ENCODE measurements around the gene FANCC.

Gene FANCC, protein sequence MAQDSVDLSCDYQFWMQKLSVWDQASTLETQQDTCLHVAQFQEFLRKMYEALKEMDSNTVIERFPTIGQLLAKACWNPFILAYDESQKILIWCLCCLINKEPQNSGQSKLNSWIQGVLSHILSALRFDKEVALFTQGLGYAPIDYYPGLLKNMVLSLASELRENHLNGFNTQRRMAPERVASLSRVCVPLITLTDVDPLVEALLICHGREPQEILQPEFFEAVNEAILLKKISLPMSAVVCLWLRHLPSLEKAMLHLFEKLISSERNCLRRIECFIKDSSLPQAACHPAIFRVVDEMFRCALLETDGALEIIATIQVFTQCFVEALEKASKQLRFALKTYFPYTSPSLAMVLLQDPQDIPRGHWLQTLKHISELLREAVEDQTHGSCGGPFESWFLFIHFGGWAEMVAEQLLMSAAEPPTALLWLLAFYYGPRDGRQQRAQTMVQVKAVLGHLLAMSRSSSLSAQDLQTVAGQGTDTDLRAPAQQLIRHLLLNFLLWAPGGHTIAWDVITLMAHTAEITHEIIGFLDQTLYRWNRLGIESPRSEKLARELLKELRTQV

DNA sequence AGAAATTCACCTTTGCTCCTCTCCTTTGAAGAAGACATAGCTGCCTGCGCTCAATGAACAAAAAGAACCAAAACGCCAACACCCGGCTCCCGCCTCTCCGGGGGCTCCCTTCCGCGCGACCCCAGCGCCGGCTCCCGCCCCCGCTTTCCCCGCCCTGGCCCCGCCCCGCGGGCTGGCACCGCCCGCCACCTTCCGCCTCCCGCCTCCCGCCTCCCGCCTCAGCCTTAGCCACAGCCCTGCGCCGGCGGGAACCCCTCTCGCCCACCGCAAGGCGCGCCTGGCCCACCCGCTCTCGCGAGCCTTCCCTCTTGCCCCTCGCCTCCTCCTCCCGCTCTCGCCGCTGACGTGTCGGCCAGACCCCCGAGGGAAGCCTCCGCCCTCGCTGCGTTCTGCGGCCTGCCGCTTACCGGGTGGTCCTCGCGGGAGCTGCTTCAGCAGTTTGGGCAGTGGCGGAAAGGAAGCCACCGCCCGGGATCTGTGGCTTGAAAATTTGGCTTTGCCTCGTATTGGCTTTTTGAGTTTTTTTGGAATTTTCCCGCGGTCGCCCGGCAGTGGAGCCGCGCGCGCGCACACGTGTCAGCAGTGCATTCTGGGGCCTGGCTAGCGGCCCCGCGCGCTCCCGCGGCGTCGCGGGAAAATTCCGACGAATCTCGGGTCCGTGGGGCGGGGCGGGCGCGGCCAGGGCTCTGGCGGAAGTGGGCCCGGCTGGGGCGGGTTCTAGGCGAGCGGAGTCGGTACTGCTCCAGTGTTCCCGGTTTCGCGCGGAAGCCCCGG lies at the start of gene FANCC:
FANCC (minus strand) TSS at position 591 of the 774 bp plus-strand sequence. CDS start 68,418 bp downstream, outside the sequence.
- TF ChIP-seq, protein P1, sequence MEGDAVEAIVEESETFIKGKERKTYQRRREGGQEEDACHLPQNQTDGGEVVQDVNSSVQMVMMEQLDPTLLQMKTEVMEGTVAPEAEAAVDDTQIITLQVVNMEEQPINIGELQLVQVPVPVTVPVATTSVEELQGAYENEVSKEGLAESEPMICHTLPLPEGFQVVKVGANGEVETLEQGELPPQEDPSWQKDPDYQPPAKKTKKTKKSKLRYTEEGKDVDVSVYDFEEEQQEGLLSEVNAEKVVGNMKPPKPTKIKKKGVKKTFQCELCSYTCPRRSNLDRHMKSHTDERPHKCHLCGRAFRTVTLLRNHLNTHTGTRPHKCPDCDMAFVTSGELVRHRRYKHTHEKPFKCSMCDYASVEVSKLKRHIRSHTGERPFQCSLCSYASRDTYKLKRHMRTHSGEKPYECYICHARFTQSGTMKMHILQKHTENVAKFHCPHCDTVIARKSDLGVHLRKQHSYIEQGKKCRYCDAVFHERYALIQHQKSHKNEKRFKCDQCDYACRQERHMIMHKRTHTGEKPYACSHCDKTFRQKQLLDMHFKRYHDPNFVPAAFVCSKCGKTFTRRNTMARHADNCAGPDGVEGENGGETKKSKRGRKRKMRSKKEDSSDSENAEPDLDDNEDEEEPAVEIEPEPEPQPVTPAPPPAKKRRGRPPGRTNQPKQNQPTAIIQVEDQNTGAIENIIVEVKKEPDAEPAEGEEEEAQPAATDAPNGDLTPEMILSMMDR (IDR thresholded peaks at IDR 0.05; ENCODE audit: low read depth, low read length): no peak
- H3K9me3 ChIP-seq (ENCODE audit: severe bottlenecking): no peaks in the 10 kb centered on the region
- peak within 1 kb of the TSS; percentile 98 for H3K4me3 ChIP-seq (ENCODE audit: low read depth, low read length)
- peaks cover 3% of the 10 kb centered on the region; the same call in 1 of the 2 replicates for H3K36me3 ChIP-seq
- peak within 1 kb of the TSS; percentile 100 for H3K27ac ChIP-seq
- no peaks in the 10 kb centered on the region for H3K27me3 ChIP-seq (ENCODE audit: insufficient read depth, low read depth, severe bottlenecking)
- peak; percentile 97 for DNase-seq

- DNase-seq: no peak
These were observed 49.3 kb upstream of the FANCC start for GRCh38 chr9:95366731-95367325.

DNA sequence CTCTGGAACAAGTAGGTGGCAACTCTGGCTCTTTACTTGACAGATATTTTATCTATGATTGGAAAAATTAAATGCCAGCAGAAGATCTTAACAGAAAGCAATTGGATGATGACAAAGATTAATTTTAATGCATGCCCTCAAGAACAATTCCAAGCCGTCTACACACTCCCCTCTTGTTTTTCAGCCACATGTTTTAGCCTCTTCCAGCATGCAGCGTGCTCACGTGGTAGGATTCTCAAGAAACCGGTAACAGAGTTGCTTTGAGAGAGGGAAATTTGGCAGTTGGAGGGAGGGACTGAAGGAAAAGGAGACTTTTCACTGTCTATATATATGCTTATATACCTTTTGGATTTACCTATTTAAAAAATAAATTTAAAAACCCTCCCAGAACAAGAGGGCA lies 48.3 kb upstream of the FANCC start:
- Histone ChIP-seq H3K36me3 (no peaks in the 10 kb centered on the region), H3K27ac (no peak overlapping the region), H3K27me3 (ENCODE audit: insufficient read depth, low read depth, severe bottlenecking) (no peaks in the 10 kb centered on the region), H3K4me3 (ENCODE audit: low read depth, low read length) (no peak overlapping the region), H3K9me3 (ENCODE audit: severe bottlenecking) (no peaks in the 10 kb centered on the region)
- TF ChIP-seq, protein P1 (IDR thresholded peaks at IDR 0.05; ENCODE audit: low read depth, low read length): no peak
- no peak for DNase-seq

More at GRCh38 chr9:95366731-95367325, 49.3 kb upstream of the FANCC start:
- H3K27me3 ChIP-seq (ENCODE audit: insufficient read depth, low read depth, severe bottlenecking): no peaks in the 10 kb centered on the region
- TF ChIP-seq, protein P1 (IDR thresholded peaks at IDR 0.05; ENCODE audit: low read depth, low read length): no peak
- H3K9me3 ChIP-seq (ENCODE audit: severe bottlenecking): no peaks in the 10 kb centered on the region
- no peak overlapping the region for H3K4me3 ChIP-seq (ENCODE audit: low read depth, low read length)
- H3K27ac ChIP-seq: no peak overlapping the region
- H3K36me3 ChIP-seq: no peaks in the 10 kb centered on the region

- H3K27me3 ChIP-seq (ENCODE audit: insufficient read depth, low read depth, severe bottlenecking): no peaks in the 10 kb centered on the region
- no peaks in the 10 kb centered on the region for H3K9me3 ChIP-seq (ENCODE audit: severe bottlenecking)
- H3K4me3 ChIP-seq (ENCODE audit: low read depth, low read length): no peak overlapping the region
- TF ChIP-seq, protein P1 (IDR thresholded peaks at IDR 0.05; ENCODE audit: low read depth, low read length): no peak
- H3K27ac ChIP-seq: no peak overlapping the region
- H3K36me3 ChIP-seq: no peaks in the 10 kb centered on the region
- no peak for DNase-seq
These were observed 45.7 kb upstream of the FANCC start for GRCh38 chr9:95363051-95363841.

- DNase-seq: no peak
- no peak overlapping the region for H3K27ac ChIP-seq
- H3K4me3 ChIP-seq (ENCODE audit: low read depth, low read length): no peak overlapping the region
- H3K36me3 ChIP-seq: no peaks in the 10 kb centered on the region
- H3K9me3 ChIP-seq (ENCODE audit: severe bottlenecking): no peaks in the 10 kb centered on the region
- no peaks in the 10 kb centered on the region for H3K27me3 ChIP-seq (ENCODE audit: insufficient read depth, low read depth, severe bottlenecking)
- TF ChIP-seq, protein P1 (IDR thresholded peaks at IDR 0.05; ENCODE audit: low read depth, low read length): no peak
These were observed 43.4 kb upstream of the FANCC start for GRCh38 chr9:95360866-95361265.

All from WERI-Rb-1 (cell line).